ENCODE measurements around the gene ZNF672.
A peak's percentile ranks its signal among the peaks of the same experiment; 100 is the strongest.
"Not testable (repeated sequence)": the region's sequence is repeated elsewhere in the genome, so short reads cannot be mapped to it uniquely, and the experiment has no call there.

Gene ZNF672

GRCh38 chr1:248813546-248813945, 24.5 kb upstream of the ZNF672 start:
- DNase-seq = no peak

GRCh38 chr1:248814351-248814750, 23.7 kb upstream of the ZNF672 start:
- no peak for DNase-seq

DNA sequence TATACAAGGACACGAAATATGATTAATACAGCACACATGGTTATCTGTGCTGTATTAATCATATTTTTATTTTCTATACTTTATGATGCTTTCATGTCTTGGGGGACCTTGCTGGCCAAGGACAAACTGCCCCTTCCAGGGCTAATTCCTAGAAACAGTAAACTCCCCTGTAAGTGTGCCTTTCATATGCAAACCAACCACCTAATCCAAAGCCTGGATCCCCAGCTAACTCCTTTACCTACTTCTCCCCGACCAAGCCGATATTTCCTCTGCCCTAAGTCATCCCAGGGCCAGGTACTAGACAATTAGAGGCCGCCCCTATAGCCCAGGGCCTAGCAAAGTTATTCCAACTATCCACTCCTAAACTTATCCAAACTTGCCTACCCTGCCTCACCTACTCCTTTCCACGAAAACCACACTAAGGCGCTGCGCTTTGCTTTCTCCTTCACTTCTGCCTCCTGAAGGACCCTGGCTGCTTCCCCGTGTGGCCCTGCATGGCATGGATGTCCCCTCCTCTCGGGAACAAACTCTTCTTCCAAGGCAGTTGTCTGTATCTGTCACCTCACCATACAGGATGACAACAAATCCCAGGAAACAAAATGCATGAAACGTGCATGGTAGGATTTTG, 22.5 kb upstream of the ZNF672 start:
- no peak for DNase-seq

DNA sequence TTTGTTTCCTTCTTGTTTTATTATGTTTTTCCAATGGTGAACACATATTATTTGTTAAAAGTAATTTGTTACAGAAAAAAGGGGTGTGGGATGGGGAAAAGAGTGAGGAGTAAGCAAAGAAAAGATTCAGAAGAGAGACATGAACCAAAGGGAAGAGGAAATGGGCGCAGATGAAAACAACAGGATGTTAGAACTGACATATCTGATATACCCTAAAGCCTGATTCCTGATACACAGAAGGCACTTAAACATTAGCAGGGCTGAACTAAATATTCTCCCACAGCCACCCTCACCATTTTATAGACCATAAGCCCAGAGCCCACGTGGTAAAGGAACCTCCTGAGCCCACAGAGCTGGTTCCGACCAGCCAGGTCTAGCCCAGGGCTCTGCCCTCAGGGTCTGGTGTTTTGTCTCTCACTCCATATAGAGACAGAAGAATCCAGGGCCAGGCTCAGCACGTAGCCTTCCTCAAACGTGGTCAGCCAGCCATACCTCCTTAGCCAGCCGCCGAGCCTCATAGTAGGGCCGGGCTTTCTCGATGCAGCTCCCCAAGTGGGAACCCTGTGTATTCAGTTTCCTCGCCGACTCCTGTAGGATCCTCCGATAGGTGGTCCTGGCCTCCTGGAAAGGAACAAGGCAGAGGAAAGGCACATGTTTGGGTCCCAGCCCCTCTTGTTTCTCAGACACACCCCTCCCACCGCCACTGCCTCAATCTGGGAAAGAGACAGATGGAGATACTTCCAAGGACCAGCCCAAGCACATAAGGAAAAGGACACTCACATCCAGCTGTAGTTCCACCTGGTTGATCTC, 21.8 kb upstream of the ZNF672 start:
- DNase-seq = no peak

GRCh38 chr1:248817065-248817464, 21.0 kb upstream of the ZNF672 start:
- DNase-seq = no peak

DNA sequence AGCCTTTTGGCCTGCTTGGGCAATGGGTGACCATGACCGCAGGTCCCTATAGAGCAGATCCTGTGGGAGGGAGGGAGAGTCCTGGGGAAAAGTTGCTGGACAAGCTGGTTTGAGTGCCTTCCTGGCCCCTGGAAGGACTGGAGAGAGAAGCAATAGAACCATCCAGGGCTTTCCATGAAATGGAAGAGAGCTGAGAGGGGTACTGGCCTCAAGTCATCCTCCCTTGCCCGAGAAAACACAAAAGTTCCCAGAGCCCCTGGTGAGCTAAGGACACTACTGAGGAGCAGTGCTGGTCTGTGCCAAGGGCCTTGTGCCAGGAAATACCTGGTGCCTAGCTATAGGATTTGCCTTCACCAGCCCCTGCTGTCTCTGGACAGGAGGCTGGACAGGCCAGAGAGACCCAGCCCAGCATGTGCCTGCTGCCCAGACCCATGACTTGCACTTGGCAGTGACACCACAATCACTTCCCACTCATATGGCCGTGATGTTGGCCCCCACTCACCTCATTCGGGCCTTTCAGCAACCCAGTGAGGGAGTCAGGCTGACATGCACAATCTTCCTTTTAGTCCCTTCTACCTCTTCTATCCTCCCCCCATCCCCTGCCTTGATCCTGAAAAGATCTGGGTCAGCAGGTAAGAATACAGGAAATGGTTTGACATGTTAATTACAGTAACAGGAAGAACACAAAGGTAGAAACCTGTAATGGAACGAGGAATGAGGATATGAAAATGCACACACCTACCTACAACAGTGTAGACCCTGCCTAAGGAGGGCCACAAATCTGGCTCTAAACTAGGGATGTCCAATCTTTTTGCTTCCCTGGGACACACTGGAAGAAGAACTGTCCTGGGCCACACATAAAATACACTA, 19.3 kb upstream of the ZNF672 start:
- DNase-seq = no peak

GRCh38 chr1:248820041-248820585, 17.9 kb upstream of the ZNF672 start:
- no peak for DNase-seq

- no peak for DNase-seq
Measured at GRCh38 chr1:248821101-248821500, 16.9 kb upstream of the ZNF672 start.

- no peak for DNase-seq
Measured at GRCh38 chr1:248821641-248822040, 16.4 kb upstream of the ZNF672 start.

- DNase-seq = no peak
Measured at GRCh38 chr1:248822148-248823032, 15.6 kb upstream of the ZNF672 start.

GRCh38 chr1:248823517-248824001, 14.5 kb upstream of the ZNF672 start:
- DNase-seq = no peak

- DNase-seq = no peak
Measured at GRCh38 chr1:248824301-248824700, 13.7 kb upstream of the ZNF672 start.

DNA sequence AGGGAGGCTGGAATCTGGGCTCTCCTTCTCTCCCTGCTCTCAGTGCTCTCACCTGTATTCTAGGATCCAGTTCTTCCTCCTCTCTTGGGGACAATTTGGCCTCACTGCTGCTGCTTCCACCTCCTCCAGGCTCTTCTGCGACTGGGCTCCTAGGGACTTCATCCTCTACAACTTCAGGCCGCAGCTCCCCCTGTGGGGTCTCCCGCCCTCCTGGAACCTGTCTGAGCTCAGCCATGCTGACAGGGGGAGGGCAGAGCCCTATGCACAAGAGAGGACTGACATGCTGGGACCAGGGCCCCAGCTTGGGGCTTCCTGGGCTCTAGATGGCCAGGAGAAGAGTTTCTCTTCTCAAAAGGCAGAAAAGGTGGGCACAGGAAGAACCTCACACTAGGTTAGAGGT, 13.3 kb upstream of the ZNF672 start:
- DNase-seq = no peak

DNA sequence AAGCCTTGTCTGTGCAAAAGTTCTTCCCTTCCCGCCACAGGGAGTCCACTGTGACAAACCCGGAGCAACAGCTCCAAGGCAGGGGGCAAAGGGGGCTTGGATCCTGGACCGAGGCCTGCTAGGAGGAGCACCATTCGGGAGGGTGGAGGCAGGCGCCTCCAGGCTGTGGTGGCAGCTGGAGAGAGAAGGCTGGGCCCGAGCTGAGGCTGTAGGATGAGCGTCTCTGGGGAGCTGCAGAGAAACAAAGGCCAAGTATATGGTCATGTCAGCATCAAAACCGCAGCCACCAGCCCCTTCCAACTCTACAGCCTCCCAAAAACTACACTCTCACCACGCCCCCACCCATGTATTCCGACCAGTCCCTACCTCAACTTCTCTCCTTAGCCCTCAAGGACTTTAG, 12.9 kb upstream of the ZNF672 start:
- DNase-seq = no peak

DNA sequence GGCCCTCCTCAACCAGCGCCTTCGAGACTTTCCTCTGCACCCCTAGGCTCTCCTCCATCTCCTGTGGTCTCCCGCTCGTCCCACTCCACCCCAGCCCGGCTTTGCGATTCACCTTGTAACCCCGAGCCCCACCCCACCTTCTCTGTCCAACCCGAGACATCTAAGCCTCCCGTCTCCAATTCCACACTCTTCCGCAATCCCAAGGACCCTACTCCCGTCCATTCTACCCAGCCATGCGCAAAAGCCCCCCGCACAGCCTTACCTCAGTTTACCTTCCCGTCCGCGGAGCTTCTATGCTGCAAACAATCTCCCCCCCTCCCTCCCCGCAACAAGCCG, 12.5 kb upstream of the ZNF672 start:
- DNase-seq = no peak

DNA sequence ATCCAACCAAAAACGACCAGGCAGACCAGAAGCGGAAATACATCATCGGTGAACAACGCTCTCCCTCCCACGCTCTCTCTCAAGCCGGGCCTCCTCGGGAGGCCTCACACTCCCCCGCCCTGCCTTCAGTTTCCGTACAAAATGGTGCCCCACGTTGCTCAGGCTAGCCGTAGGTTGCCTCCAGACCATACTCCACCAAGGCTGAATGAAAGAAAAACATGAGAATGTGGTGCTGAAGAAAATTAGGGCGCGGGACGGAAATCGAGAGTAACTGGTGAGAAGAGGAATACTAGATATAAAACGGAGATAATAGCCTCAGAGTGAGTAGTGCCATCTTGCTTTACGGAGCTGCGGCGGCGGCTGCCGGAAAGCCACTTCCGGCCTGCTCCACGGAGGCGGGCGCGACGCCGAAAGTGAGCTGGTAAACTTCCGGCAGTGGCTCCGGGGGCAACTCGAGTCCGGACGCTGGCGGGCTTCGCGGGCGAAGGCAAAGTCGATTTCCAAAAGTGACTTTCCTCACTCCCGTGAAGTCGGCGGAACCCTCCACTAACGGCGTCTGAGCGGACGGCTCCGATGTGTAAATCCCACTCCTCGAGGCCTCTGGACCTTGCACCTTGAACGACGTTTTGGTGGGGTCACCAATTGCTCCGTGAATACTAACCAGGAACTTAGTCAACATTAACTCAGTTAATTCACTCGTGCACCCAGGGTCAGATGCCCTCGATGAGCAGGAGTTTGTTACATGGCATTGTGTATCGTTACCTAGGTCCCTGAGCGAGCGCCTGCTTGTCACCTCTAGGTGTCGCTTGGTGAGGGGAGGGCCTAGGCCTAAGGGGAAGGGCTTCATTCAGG, 11.9 kb upstream of the ZNF672 start, which contains the start of gene SH3BP5L:
TSS of gene SH3BP5L (minus strand) at position 7 of the 852 bp plus-strand sequence. CDS start 980 bp downstream, outside the sequence.
- peak; percentile 92 for DNase-seq

GRCh38 chr1:248828845-248829244, 9.2 kb upstream of the ZNF672 start:
- no peak for DNase-seq

DNA sequence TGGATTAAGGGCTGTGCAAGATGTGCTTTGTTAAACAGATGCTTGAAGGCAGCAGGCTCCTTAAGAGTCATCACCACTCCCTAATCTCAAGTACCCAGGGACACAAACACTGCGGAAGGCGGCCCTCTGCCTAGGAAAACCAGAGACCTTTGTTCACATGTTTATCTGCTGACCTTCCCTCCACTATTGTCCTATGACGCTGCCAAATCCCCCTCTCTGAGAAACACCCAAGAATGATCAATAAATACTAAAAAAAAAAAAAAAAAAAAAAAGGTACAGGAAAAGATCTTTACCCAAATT, 7.4 kb upstream of the ZNF672 start:
- not testable (repeated sequence) for DNase-seq

GRCh38 chr1:248831842-248832241, 6.2 kb upstream of the ZNF672 start:
- no peak for DNase-seq

DNA sequence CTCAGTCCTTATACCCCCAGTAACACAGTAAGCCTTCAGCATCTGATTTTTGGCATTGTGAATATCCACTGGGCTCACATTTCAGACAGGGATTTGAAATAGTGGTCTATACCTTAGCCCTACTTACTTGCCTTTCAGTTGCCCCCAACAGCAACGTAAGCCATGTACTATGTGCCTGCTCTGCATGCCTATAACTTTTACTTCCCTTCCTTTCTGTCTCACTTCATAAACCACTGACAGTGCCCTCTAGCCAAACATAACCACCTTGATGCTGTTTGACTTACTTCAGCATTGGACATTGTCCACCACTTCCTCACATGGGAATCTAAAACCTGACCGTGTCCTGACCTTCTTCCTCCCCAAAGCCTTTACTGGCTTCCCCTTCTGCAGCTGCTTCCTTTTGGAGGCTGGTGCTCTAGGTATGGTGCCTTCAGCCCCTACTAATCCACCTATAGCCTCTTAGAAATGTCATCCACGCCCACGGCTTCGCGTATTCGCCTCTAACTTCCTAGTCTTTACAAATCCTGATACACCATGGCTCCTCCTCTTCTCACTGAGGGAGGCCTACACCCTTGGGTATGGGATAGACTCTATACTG, 3.6 kb upstream of the ZNF672 start:
- DNase-seq = no peak

All from NCI-H2107 (cell line).